ENCODE data around the gene ZNF182. TPM values are rescaled to one million over a fixed set of nuclear protein-coding genes. Genes with fewer than 3 reads are reported as not detected.

The ZNF182 gene
- total RNA-seq, 1 experiment from 2014 or later = 6.2 TPM

DNA sequence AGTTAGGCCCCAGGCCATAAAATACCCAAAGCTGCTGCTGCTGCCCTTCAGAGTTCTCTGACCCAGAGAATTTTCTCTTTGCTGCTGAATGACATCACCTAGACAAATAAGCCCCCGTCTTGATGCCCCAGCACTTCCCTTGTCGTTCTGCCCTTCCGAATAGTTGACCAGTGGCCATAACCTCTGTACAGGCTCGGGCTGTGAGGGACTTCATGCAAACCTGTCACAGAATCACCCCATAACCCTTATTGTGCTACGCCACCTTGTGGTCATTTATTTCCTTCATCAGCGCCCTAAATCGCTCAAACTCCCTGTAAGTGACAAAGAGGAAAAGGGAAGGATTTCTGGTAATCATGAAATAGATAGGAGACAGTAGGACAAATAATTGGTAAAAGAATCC lies 21.8 kb upstream of the ZNF182 start:
- no peak overlapping the region for H3K27ac Mint-ChIP-seq

DNA sequence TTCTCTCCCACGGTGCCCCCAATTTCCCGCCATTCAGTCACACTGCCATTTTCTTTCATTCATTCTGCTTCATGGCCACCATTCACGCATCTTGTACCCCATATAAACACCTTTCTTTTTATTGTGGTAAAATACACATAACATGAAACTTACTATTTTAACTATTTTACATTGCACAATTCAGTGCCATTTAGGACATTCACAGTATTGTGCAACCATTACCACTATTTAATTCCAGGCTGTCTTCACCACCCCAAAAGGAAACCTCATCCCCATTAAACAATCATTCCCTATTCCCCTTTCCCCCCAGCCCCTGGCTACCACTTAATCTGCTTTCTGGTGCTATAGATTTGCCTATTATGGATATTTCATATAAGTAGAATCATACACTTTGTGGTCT lies 18.9 kb upstream of the ZNF182 start:
- ChIA-PET CTCF (no interaction called here), POLR2A (no interaction called here)
- no peaks in the 10 kb centered on the region for H3K9me3 Mint-ChIP-seq
- no peak for ATAC-seq
- no peak overlapping the region; the same call in 1 of the 2 replicates for H3K4me3 Mint-ChIP-seq
- H3K36me3 Mint-ChIP-seq = no peaks in the 10 kb centered on the region
- H3K4me1 Mint-ChIP-seq = peaks cover 4% of the 10 kb centered on the region; the same call in 1 of the 2 replicates
- no peak for TF ChIP-seq MYBL2 (CRISPR knock-in tag; IDR thresholded peaks at IDR 0.05)
- no peak for TF ChIP-seq SP1 (CRISPR knock-in tag; conservative IDR thresholded peaks at IDR 0.05)
- TF ChIP-seq, protein P1, sequence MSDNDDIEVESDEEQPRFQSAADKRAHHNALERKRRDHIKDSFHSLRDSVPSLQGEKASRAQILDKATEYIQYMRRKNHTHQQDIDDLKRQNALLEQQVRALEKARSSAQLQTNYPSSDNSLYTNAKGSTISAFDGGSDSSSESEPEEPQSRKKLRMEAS (CRISPR knock-in tag; IDR thresholded peaks at IDR 0.05) = no peak
- no peak for TF ChIP-seq ZNF232 (CRISPR knock-in tag; IDR thresholded peaks at IDR 0.05)
- TF ChIP-seq, protein P2, sequence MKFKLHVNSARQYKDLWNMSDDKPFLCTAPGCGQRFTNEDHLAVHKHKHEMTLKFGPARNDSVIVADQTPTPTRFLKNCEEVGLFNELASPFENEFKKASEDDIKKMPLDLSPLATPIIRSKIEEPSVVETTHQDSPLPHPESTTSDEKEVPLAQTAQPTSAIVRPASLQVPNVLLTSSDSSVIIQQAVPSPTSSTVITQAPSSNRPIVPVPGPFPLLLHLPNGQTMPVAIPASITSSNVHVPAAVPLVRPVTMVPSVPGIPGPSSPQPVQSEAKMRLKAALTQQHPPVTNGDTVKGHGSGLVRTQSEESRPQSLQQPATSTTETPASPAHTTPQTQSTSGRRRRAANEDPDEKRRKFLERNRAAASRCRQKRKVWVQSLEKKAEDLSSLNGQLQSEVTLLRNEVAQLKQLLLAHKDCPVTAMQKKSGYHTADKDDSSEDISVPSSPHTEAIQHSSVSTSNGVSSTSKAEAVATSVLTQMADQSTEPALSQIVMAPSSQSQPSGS (CRISPR knock-in tag; IDR thresholded peaks at IDR 0.05; ENCODE audit: borderline replicate concordance, low read depth) = no peak
- H3K27me3 Mint-ChIP-seq (ENCODE audit: low read depth) = no peaks in the 10 kb centered on the region
- DNase-seq (ENCODE audit: low spot score) = no peak
- H3K27ac Mint-ChIP-seq = peak overlapping the region; percentile 32; the same call in 1 of the 2 replicates

More for the DNA sequence above, 21.8 kb upstream of the ZNF182 start:
- peaks cover 4% of the 10 kb centered on the region; the same call in 1 of the 2 replicates for H3K4me1 Mint-ChIP-seq
- no peak overlapping the region for H3K4me3 Mint-ChIP-seq
- TF ChIP-seq, protein P3, sequence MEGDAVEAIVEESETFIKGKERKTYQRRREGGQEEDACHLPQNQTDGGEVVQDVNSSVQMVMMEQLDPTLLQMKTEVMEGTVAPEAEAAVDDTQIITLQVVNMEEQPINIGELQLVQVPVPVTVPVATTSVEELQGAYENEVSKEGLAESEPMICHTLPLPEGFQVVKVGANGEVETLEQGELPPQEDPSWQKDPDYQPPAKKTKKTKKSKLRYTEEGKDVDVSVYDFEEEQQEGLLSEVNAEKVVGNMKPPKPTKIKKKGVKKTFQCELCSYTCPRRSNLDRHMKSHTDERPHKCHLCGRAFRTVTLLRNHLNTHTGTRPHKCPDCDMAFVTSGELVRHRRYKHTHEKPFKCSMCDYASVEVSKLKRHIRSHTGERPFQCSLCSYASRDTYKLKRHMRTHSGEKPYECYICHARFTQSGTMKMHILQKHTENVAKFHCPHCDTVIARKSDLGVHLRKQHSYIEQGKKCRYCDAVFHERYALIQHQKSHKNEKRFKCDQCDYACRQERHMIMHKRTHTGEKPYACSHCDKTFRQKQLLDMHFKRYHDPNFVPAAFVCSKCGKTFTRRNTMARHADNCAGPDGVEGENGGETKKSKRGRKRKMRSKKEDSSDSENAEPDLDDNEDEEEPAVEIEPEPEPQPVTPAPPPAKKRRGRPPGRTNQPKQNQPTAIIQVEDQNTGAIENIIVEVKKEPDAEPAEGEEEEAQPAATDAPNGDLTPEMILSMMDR (IDR thresholded peaks at IDR 0.05) = peak; percentile 46
- TF ChIP-seq TP53 (CRISPR knock-in tag; IDR thresholded peaks at IDR 0.05) (no peak), MXD4 (CRISPR knock-in tag; IDR thresholded peaks at IDR 0.05; ENCODE audit: borderline replicate concordance) (no peak), MYBL2 (CRISPR knock-in tag; IDR thresholded peaks at IDR 0.05) (no peak), EMX1 (CRISPR knock-in tag; IDR thresholded peaks at IDR 0.05) (no peak)
- TF ChIP-seq, protein P4, sequence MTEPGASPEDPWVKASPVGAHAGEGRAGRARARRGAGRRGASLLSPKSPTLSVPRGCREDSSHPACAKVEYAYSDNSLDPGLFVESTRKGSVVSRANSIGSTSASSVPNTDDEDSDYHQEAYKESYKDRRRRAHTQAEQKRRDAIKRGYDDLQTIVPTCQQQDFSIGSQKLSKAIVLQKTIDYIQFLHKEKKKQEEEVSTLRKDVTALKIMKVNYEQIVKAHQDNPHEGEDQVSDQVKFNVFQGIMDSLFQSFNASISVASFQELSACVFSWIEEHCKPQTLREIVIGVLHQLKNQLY (CRISPR knock-in tag; IDR thresholded peaks at IDR 0.05) = no peak
- DNase-seq (ENCODE audit: low spot score) (peak; percentile 35), ATAC-seq (peak; percentile 48)
- no peaks in the 10 kb centered on the region for H3K27me3 Mint-ChIP-seq (ENCODE audit: low read depth)
- ChIA-PET POLR2A (no interaction called here), CTCF (no interaction called here)
- H3K36me3 Mint-ChIP-seq = no peaks in the 10 kb centered on the region
- H3K9me3 Mint-ChIP-seq = no peaks in the 10 kb centered on the region

DNA sequence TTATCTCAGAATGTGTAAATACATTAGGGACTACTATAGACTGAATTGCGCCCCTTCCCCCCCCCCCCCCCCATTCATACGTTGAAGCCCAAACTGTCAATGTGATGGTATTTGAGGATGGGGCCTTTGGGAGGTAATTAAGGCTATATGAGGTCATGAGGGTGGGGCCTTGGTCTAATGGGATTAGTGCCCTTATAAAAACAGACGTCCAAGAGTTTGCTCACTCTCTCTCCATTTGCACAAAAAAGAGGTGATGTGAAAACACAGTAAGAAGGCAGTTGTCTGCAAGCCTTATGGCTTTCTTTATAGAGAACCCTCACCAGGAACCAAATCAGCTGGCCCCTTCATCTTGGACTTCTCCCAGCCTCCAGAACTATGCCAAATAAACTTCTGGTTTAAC lies 18.3 kb upstream of the ZNF182 start:
- Mint-ChIP-seq H3K36me3 (no peaks in the 10 kb centered on the region), H3K9me3 (no peaks in the 10 kb centered on the region), H3K27me3 (ENCODE audit: low read depth) (no peaks in the 10 kb centered on the region), H3K4me3 (no peak overlapping the region), H3K4me1 (peaks cover 4% of the 10 kb centered on the region; the same call in 1 of the 2 replicates), H3K27ac (no peak overlapping the region)
- DNase-seq (ENCODE audit: low spot score) = no peak
- no peak for ATAC-seq
- TF ChIP-seq EMX1 (CRISPR knock-in tag; IDR thresholded peaks at IDR 0.05) (no peak), OVOL2 (CRISPR knock-in tag; IDR thresholded peaks at IDR 0.05; ENCODE audit: borderline replicate concordance) (no peak), GTF2I (CRISPR knock-in tag; conservative IDR thresholded peaks at IDR 0.05) (no peak), MXD4 (CRISPR knock-in tag; IDR thresholded peaks at IDR 0.05; ENCODE audit: borderline replicate concordance) (no peak)
- POLR2A ChIA-PET = no interaction called here
- CTCF ChIA-PET = no interaction called here

DNA sequence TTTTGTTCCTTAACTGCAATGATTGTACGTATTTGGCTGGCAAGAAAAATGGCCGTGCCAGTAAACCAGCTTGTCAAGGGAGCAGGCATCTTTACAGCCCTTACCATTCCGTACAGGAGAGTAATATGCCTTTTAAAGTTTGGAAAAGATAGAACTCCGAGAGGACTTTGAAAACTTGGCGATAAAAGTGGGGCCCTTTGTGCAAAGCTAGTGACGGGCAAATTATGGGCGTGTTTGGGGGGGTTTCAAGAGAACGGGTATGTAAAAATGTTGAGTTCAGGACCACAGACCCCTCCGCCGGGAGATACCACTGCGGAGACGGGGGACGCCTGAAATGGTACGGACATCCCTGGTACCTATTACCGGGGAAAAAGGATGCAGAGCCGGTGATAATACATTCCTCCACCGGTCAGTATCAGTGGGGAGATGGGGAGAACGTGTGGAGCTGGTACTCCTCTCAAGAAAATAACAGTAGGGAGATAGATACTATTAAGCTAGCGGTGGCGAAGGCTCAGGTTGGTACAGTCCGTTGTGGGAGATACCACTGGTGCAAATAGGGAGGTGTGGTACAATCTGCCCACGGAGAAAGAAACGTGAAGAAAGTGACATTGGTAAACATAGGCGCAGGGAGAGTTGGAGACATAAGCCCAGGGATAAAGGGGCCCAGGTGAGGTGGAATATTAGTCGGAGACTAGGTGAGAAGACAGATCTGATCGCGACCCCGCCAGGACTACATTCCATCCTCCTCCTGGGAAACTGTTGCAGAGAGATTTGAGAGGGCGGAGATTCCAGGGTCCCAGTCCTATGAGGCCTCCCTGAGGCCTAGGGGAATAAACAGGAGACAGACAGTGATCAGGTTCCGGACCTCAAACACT lies 17.5 kb upstream of the ZNF182 start:
- Mint-ChIP-seq H3K36me3 (no peaks in the 10 kb centered on the region), H3K9me3 (no peaks in the 10 kb centered on the region), H3K4me3 (peak overlapping the region; percentile 96), H3K27ac (peak overlapping the region; percentile 99), H3K27me3 (ENCODE audit: low read depth) (no peaks in the 10 kb centered on the region), H3K4me1 (peaks cover 4% of the 10 kb centered on the region; the same call in 1 of the 2 replicates)
- ATAC-seq = peak; percentile 83
- peak; percentile 64 for DNase-seq (ENCODE audit: low spot score)
- CTCF ChIA-PET = interaction anchor here (1.4 kb wide), 1 partner anchor 214 kb away, joined by 6 read pairs; no protein-coding TSS in a partner anchor
- POLR2A ChIA-PET = no interaction called here
- TF ChIP-seq MXD4 (CRISPR knock-in tag; IDR thresholded peaks at IDR 0.05; ENCODE audit: borderline replicate concordance) (no peak), NFYB (CRISPR knock-in tag; conservative IDR thresholded peaks at IDR 0.05; ENCODE audit: low read depth) (no peak), NFATC4 (CRISPR knock-in tag; IDR thresholded peaks at IDR 0.05) (no peak), SMAD3 (CRISPR knock-in tag; IDR thresholded peaks at IDR 0.05; ENCODE audit: borderline replicate concordance) (no peak)
- TF ChIP-seq, protein P5, sequence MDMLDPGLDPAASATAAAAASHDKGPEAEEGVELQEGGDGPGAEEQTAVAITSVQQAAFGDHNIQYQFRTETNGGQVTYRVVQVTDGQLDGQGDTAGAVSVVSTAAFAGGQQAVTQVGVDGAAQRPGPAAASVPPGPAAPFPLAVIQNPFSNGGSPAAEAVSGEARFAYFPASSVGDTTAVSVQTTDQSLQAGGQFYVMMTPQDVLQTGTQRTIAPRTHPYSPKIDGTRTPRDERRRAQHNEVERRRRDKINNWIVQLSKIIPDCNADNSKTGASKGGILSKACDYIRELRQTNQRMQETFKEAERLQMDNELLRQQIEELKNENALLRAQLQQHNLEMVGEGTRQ (CRISPR knock-in tag; IDR thresholded peaks at IDR 0.05) = no peak
- TF ChIP-seq, protein P6, sequence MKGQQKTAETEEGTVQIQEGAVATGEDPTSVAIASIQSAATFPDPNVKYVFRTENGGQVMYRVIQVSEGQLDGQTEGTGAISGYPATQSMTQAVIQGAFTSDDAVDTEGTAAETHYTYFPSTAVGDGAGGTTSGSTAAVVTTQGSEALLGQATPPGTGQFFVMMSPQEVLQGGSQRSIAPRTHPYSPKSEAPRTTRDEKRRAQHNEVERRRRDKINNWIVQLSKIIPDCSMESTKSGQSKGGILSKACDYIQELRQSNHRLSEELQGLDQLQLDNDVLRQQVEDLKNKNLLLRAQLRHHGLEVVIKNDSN (CRISPR knock-in tag; IDR thresholded peaks at IDR 0.05) = no peak
- TF ChIP-seq, protein P7, sequence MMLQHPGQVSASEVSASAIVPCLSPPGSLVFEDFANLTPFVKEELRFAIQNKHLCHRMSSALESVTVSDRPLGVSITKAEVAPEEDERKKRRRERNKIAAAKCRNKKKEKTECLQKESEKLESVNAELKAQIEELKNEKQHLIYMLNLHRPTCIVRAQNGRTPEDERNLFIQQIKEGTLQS (CRISPR knock-in tag; conservative IDR thresholded peaks at IDR 0.05) = no peak
- TF ChIP-seq, protein P8, sequence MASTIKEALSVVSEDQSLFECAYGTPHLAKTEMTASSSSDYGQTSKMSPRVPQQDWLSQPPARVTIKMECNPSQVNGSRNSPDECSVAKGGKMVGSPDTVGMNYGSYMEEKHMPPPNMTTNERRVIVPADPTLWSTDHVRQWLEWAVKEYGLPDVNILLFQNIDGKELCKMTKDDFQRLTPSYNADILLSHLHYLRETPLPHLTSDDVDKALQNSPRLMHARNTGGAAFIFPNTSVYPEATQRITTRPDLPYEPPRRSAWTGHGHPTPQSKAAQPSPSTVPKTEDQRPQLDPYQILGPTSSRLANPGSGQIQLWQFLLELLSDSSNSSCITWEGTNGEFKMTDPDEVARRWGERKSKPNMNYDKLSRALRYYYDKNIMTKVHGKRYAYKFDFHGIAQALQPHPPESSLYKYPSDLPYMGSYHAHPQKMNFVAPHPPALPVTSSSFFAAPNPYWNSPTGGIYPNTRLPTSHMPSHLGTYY (CRISPR knock-in tag; IDR thresholded peaks at IDR 0.05) = no peak
